C4-2B (cell line): ENCODE results near the gene COX4I2.

Source experiments
- CTCF ChIP-seq: fragments of 450-650 bp; conservative IDR thresholded peaks from 2 replicates; pipeline ENCODE4 v1.5.1; 2017; ENCODE audit warnings: mild to moderate bottlenecking
- ZFX ChIP-seq: fragments of 450-650 bp; IDR thresholded peaks from 2 replicates; pipeline ENCODE4 v1.6.1; 2017

GRCh38 chr20:31661625-31662371, 24.1 kb downstream of the COX4I2 start:
- peak; percentile 90 for TF ChIP-seq CTCF
- no peak for TF ChIP-seq ZFX
